Omental fat pad (tissue), 4 donors: ENCODE results near the gene SAXO2. TPM values are rescaled to one million over a fixed set of nuclear protein-coding genes. Genes with fewer than 3 reads are reported as not detected.
"Not testable (repeated sequence)": the region's sequence is repeated elsewhere in the genome, so short reads cannot be mapped to it uniquely, and the experiment has no call there.

Experiments
- ATAC-seq: fragments of 150-250 bp; one replicate; pipeline ENCODE4 v1.9.1; 2016; ENCODE audit warnings: mild to moderate bottlenecking, moderate library complexity; ENCODE audit not compliant: low FRiP score
- DNase-seq: peaks from one replicate; pipeline ENCODE4 v3.0.0-alpha.2; 2019; ENCODE audit warnings: low spot score
- CTCF ChIP-seq, 3 donors: fragments of 450-650 bp; IDR thresholded peaks; one replicate each; pipeline ENCODE4 v1.5.1; 2016 to 2017; ENCODE audit warnings: antibody characterized with exemption in 3 of 3, mild to moderate bottlenecking in 3 of 3, moderate library complexity in 2 of 3
- total RNA-seq, 4 donors: library from RNA; depleted of rRNA; stranded (reverse); fragments of >200 nt; gene quantifications; one replicate each; pipeline ENCODE4 v1.1.0, GENCODE V29; 2016

The SAXO2 gene
- total RNA-seq, 4 donors from 2014 or later: 0.19 to 6.6 (median 1.9) TPM; not detected in 1

GRCh38 chr15:82292271-82292670, 29.7 kb downstream of the SAXO2 start:
- TF ChIP-seq CTCF (IDR thresholded peaks at IDR 0.05): no peak
- DNase-seq (no peak), ATAC-seq (no peak)

GRCh38 chr15:82294061-82294690, 31.6 kb downstream of the SAXO2 start:
- ATAC-seq: no peak
- DNase-seq: no peak
- TF ChIP-seq CTCF (IDR thresholded peaks at IDR 0.05): no peak

- TF ChIP-seq CTCF (IDR thresholded peaks at IDR 0.05): no peak
- ATAC-seq (no peak), DNase-seq (no peak)
Observed at GRCh38 chr15:82297546-82297945, 34.9 kb downstream of the SAXO2 start.

- TF ChIP-seq CTCF (IDR thresholded peaks at IDR 0.05): no peak
- ATAC-seq (no peak), DNase-seq (no peak)
Observed at GRCh38 chr15:82298032-82298431, 35.4 kb downstream of the SAXO2 start.

GRCh38 chr15:82298520-82298919, 35.9 kb downstream of the SAXO2 start:
- no peak for TF ChIP-seq CTCF (IDR thresholded peaks at IDR 0.05)
- no peak for DNase-seq
- no peak for ATAC-seq

GRCh38 chr15:82299511-82299914, 36.9 kb downstream of the SAXO2 start:
- not testable (repeated sequence) for DNase-seq, ATAC-seq

- not testable (repeated sequence) for ATAC-seq, DNase-seq
Observed at GRCh38 chr15:82300326-82300725, 37.7 kb downstream of the SAXO2 start.

- DNase-seq (no peak), ATAC-seq (no peak)
- TF ChIP-seq CTCF (IDR thresholded peaks at IDR 0.05): no peak
Observed at GRCh38 chr15:82300883-82301282, 38.3 kb downstream of the SAXO2 start.
